ENCODE measurements around the gene NCOA1. TPM values are rescaled to one million over a fixed set of nuclear protein-coding genes. Genes with fewer than 3 reads are reported as not detected.

NCOA1 gene
- polyA plus RNA-seq, 3 donors = 7.3 to 30.2 (median 10.2) TPM

- Histone ChIP-seq H3K36me3 (replicated peaks in 1 of 2; ENCODE audit: control insufficient read depth in 1 of 2, insufficient read depth in 2 of 2, low read length in 2 of 2) (no peaks in the 10 kb centered on the region), H3K4me3 (replicated peaks in 1 of 3; ENCODE audit: low read depth in 2 of 3, low read length in 3 of 3) (no peak overlapping the region), H3K27ac (ENCODE audit: low read depth in 1 of 2, low read length in 2 of 2) (no peak overlapping the region), H3K9ac (ENCODE audit: insufficient read depth, low read length, poor library complexity, severe bottlenecking) (no peak overlapping the region), H3K4me2 (replicated peaks; ENCODE audit: extremely low read depth, low read length, poor library complexity, severe bottlenecking) (no peak overlapping the region), H3K79me2 (ENCODE audit: insufficient read depth, low read length) (peaks cover 12% of the 10 kb centered on the region), H2AFZ (ENCODE audit: insufficient read depth, low read depth, low read length, poor library complexity, severe bottlenecking) (no peak overlapping the region), H4K20me1 (ENCODE audit: insufficient read depth, low read length) (peaks cover 90% of the 10 kb centered on the region), H3K4me1 (ENCODE audit: control insufficient read depth in 1 of 2, insufficient read depth in 2 of 2, low read length in 2 of 2) (peaks cover 5% of the 10 kb centered on the region in 2 donors), H3K27me3 (ENCODE audit: control insufficient read depth in 2 of 2, insufficient read depth in 2 of 2, low read length in 2 of 2) (no peaks in the 10 kb centered on the region), H3K9me3 (replicated peaks in 1 of 2; ENCODE audit: control insufficient read depth in 1 of 2, insufficient read depth in 1 of 2, low read length in 2 of 2) (peaks cover 3 to 12% of the 10 kb centered on the region in 2 donors)
- Mint-ChIP-seq H3K27me3 (ENCODE audit: low read depth in 3 of 3) (no peaks in the 10 kb centered on the region), H3K4me1 (peaks cover 16% of the 10 kb centered on the region), H3K9me3 (peaks cover 7 to 27% (median 14%) of the 10 kb centered on the region in 7 donors), H3K36me3 (peaks cover 2 to 9% of the 10 kb centered on the region in 2 donors), H3K4me3 (no peak overlapping the region), H3K27ac (no peak overlapping the region)
- DNase-seq = no peak
- no CpG with 5 or more reads among the region's 3 CpGs for WGBS (ENCODE audit: insufficient coverage)
- intact Hi-C loops (cut with micrococcal nuclease) = no loop called here
- TF ChIP-seq, protein P1, sequence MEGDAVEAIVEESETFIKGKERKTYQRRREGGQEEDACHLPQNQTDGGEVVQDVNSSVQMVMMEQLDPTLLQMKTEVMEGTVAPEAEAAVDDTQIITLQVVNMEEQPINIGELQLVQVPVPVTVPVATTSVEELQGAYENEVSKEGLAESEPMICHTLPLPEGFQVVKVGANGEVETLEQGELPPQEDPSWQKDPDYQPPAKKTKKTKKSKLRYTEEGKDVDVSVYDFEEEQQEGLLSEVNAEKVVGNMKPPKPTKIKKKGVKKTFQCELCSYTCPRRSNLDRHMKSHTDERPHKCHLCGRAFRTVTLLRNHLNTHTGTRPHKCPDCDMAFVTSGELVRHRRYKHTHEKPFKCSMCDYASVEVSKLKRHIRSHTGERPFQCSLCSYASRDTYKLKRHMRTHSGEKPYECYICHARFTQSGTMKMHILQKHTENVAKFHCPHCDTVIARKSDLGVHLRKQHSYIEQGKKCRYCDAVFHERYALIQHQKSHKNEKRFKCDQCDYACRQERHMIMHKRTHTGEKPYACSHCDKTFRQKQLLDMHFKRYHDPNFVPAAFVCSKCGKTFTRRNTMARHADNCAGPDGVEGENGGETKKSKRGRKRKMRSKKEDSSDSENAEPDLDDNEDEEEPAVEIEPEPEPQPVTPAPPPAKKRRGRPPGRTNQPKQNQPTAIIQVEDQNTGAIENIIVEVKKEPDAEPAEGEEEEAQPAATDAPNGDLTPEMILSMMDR (IDR thresholded peaks at IDR 0.05) = no peak
These were observed 51.3 kb downstream of the NCOA1 start for GRCh38 chr2:24542269-24542872.

- intact Hi-C loops (cut with micrococcal nuclease) = no loop called here
- peaks cover 5% of the 10 kb centered on the region in 2 donors for H3K4me1 ChIP-seq (ENCODE audit: control insufficient read depth in 1 of 2, insufficient read depth in 2 of 2, low read length in 2 of 2)
- no peak for DNase-seq
- no peak overlapping the region for H3K9ac ChIP-seq (ENCODE audit: insufficient read depth, low read length, poor library complexity, severe bottlenecking)
- H3K36me3 ChIP-seq (replicated peaks in 1 of 2; ENCODE audit: control insufficient read depth in 1 of 2, insufficient read depth in 2 of 2, low read length in 2 of 2) = no peaks in the 10 kb centered on the region
- no peak overlapping the region for H3K4me3 ChIP-seq (replicated peaks in 1 of 3; ENCODE audit: low read depth in 2 of 3, low read length in 3 of 3)
- H3K9me3 ChIP-seq (replicated peaks in 1 of 2; ENCODE audit: control insufficient read depth in 1 of 2, insufficient read depth in 1 of 2, low read length in 2 of 2) = peaks cover 3 to 20% of the 10 kb centered on the region in 2 donors
- H3K36me3 Mint-ChIP-seq = peaks cover 4 to 13% of the 10 kb centered on the region in 2 donors
- H3K27ac ChIP-seq (ENCODE audit: low read depth in 1 of 2, low read length in 2 of 2) = no peak overlapping the region
- H3K27me3 ChIP-seq (ENCODE audit: control insufficient read depth in 2 of 2, insufficient read depth in 2 of 2, low read length in 2 of 2) = no peaks in the 10 kb centered on the region
- H3K4me2 ChIP-seq (replicated peaks; ENCODE audit: extremely low read depth, low read length, poor library complexity, severe bottlenecking) = no peak overlapping the region
- H3K27me3 Mint-ChIP-seq (ENCODE audit: low read depth in 3 of 3) = no peaks in the 10 kb centered on the region
- H3K27ac Mint-ChIP-seq = no peak overlapping the region
- H3K4me3 Mint-ChIP-seq = no peak overlapping the region
- peaks cover 92% of the 10 kb centered on the region for H4K20me1 ChIP-seq (ENCODE audit: insufficient read depth, low read length)
- H3K79me2 ChIP-seq (ENCODE audit: insufficient read depth, low read length) = peaks cover 12% of the 10 kb centered on the region
- peaks cover 16% of the 10 kb centered on the region for H3K4me1 Mint-ChIP-seq
- H3K9me3 Mint-ChIP-seq = peaks cover 13 to 32% (median 18%) of the 10 kb centered on the region in 7 donors
- TF ChIP-seq, protein P1 (IDR thresholded peaks at IDR 0.05) = peak; percentile 39
- no peak overlapping the region for H2AFZ ChIP-seq (ENCODE audit: insufficient read depth, low read depth, low read length, poor library complexity, severe bottlenecking)
- WGBS (ENCODE audit: insufficient coverage) = 93% methylated on average over 2 of the region's 2 CpGs
These were observed 52.2 kb downstream of the NCOA1 start for GRCh38 chr2:24543252-24543651.

Measured in CD14-positive monocyte (primary cell).